Colonic mucosa (tissue), 4 donors: ENCODE data around the gene TRMT44. TPM values are rescaled to one million over a fixed set of nuclear protein-coding genes. Genes with fewer than 3 reads are reported as not detected.

Source experiments
- DNase-seq: peaks from one replicate; pipeline ENCODE4 v3.0.0-alpha.2; 2020
- H3K27ac ChIP-seq: fragments of 200-600 bp; one replicate; pipeline ENCODE4 v1.8.0; 2021
- H3K27me3 ChIP-seq: fragments of 200-600 bp; one replicate; pipeline ENCODE4 v1.8.0; 2021
- H3K36me3 ChIP-seq: fragments of 200-600 bp; one replicate; pipeline ENCODE4 v1.8.0; 2021
- H3K4me1 ChIP-seq: fragments of 200-600 bp; one replicate; pipeline ENCODE4 v1.8.0; 2021; ENCODE audit warnings: mild to moderate bottlenecking
- H3K4me3 ChIP-seq: fragments of 200-600 bp; one replicate; pipeline ENCODE4 v1.8.0; 2021
- H3K9ac ChIP-seq, 2 donors: one replicate each; pipeline ENCODE4 v1.7.0; 2013; ENCODE audit warnings: control low read depth in 2 of 2, low read depth in 2 of 2, low read length in 2 of 2
- H3K9me3 ChIP-seq: fragments of 200-600 bp; one replicate; pipeline ENCODE4 v1.8.0; 2021
- intact Hi-C: fragments of 100-400 bp; cut with DNase I; formaldehyde crosslinking; loops from one replicate; pipeline ENCODE4 v1.14.1; 2022
- total RNA-seq, 2 donors: library from RNA; stranded (reverse); fragmentation: NEBNext Ultra II Directional in 1 of 2; extraction: Animal tissue kit (Norgen Biotek cat#: 25700) in 1 of 2; gene quantifications; one replicate each; pipeline ENCODE4 v1.2.1, GENCODE V29; 2021
- TF ChIP-seq, protein P1 (sequence below): fragments of 200-600 bp; IDR thresholded peaks from one replicate; pipeline ENCODE4 v1.8.0; 2022; ENCODE audit warnings: antibody characterized with exemption, mild to moderate bottlenecking
- donor health status: healthy.
- donor health status: DM: no; HTN: no; CAD: no.
- donor health status: DM: no; HTN: no; CAD: no.

TRMT44 gene
- total RNA-seq, 2 donors from 2014 or later = 10.3 to 15.6 TPM

- Histone ChIP-seq H3K27ac (no peak overlapping the region), H3K9me3 (no peaks in the 10 kb centered on the region), H3K36me3 (no peaks in the 10 kb centered on the region), H3K4me1 (no peaks in the 10 kb centered on the region), H3K9ac (no peak overlapping the region), H3K27me3 (no peaks in the 10 kb centered on the region), H3K4me3 (no peak overlapping the region)
- intact Hi-C loops = no loop called here
- TF ChIP-seq, protein P1, sequence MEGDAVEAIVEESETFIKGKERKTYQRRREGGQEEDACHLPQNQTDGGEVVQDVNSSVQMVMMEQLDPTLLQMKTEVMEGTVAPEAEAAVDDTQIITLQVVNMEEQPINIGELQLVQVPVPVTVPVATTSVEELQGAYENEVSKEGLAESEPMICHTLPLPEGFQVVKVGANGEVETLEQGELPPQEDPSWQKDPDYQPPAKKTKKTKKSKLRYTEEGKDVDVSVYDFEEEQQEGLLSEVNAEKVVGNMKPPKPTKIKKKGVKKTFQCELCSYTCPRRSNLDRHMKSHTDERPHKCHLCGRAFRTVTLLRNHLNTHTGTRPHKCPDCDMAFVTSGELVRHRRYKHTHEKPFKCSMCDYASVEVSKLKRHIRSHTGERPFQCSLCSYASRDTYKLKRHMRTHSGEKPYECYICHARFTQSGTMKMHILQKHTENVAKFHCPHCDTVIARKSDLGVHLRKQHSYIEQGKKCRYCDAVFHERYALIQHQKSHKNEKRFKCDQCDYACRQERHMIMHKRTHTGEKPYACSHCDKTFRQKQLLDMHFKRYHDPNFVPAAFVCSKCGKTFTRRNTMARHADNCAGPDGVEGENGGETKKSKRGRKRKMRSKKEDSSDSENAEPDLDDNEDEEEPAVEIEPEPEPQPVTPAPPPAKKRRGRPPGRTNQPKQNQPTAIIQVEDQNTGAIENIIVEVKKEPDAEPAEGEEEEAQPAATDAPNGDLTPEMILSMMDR = no peak
- DNase-seq = no peak
These were observed 76.5 kb downstream of the TRMT44 start for GRCh38 chr4:8516996-8517550.

DNA sequence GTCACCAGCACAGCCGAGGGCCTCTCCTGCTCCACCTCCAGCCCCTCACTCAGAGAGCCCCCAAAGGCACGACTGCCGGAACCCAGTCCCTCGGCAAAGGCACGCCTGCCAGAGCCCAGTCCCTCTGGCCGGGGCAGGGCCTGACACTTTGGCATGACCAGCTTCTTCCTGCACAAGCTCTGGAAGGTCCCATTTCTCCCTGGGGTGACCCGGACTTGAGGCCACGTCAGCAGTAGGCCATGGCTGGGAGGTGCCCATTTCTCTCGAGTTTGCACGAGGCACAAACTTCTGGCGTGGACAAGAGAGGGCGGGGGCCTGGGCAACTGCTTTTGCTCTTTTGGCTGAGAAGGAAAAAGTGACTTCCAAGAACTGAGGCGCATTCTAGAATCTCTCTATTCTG is 77.4 kb downstream of the TRMT44 start:
- H3K9me3 ChIP-seq = no peaks in the 10 kb centered on the region
- H3K9ac ChIP-seq = no peak overlapping the region
- TF ChIP-seq, protein P1 = no peak
- no peaks in the 10 kb centered on the region for H3K4me1 ChIP-seq
- no peak for DNase-seq
- H3K4me3 ChIP-seq = no peak overlapping the region
- H3K27me3 ChIP-seq = no peaks in the 10 kb centered on the region
- H3K36me3 ChIP-seq = no peaks in the 10 kb centered on the region
- no peak overlapping the region for H3K27ac ChIP-seq
- intact Hi-C loops = no loop called here

GRCh38 chr4:8522160-8523120 is 81.9 kb downstream of the TRMT44 start:
- no peak for DNase-seq
- no peaks in the 10 kb centered on the region for H3K9me3 ChIP-seq
- no peaks in the 10 kb centered on the region for H3K4me1 ChIP-seq
- H3K9ac ChIP-seq = no peak overlapping the region
- H3K4me3 ChIP-seq = no peak overlapping the region
- intact Hi-C loops = no loop called here
- no peak overlapping the region for H3K27ac ChIP-seq
- TF ChIP-seq, protein P1 = no peak
- no peaks in the 10 kb centered on the region for H3K27me3 ChIP-seq
- H3K36me3 ChIP-seq = no peaks in the 10 kb centered on the region

- no peak overlapping the region for H3K4me3 ChIP-seq
- no peaks in the 10 kb centered on the region for H3K27me3 ChIP-seq
- no peaks in the 10 kb centered on the region for H3K36me3 ChIP-seq
- H3K9me3 ChIP-seq = no peaks in the 10 kb centered on the region
- intact Hi-C loops = no loop called here
- H3K27ac ChIP-seq = no peak overlapping the region
- H3K4me1 ChIP-seq = no peaks in the 10 kb centered on the region
- H3K9ac ChIP-seq = no peak overlapping the region
- no peak for DNase-seq
- TF ChIP-seq, protein P1 = no peak
These were observed 82.6 kb downstream of the TRMT44 start for GRCh38 chr4:8523175-8523574.

GRCh38 chr4:8523766-8524165 is 83.2 kb downstream of the TRMT44 start:
- Histone ChIP-seq H3K4me3 (no peak overlapping the region), H3K9ac (no peak overlapping the region), H3K36me3 (no peaks in the 10 kb centered on the region), H3K9me3 (no peaks in the 10 kb centered on the region), H3K4me1 (no peaks in the 10 kb centered on the region), H3K27ac (no peak overlapping the region), H3K27me3 (no peaks in the 10 kb centered on the region)
- no peak for DNase-seq
- intact Hi-C loops = no loop called here
- TF ChIP-seq, protein P1 = no peak
